ENCODE data around the gene PALD1. TPM values are rescaled to one million over a fixed set of nuclear protein-coding genes. Genes with fewer than 3 reads are reported as not detected.

PALD1 gene
- total and polyA plus RNA-seq, 2 donors (not counting 1 experiment from before 2014, with no cell fraction given), result 0.09 to 0.33 TPM

DNA sequence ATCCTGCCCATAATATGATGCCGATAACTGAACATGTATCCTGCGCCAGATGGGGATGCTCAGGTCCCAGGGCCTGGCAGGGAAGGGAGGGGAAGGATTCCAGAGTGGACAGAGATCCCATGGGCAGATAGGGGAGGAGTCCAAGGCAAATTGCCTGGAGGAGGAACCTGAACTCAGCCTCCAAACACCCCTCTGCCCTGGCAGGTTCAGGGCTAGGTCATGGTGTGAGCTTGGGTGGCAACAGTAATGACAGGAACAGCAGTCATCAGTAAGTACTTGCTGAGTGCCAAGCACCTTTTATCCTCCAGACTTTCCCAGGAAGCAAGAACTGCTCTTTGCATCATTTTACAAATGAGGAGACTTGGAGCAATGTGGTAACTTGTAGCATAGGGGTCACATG is 3.8 kb upstream of the PALD1 start:
- peaks cover 37% of the 10 kb centered on the region for H3K27me3 ChIP-seq (ENCODE audit: control insufficient read depth, insufficient read depth, low read length)
- H3K36me3 ChIP-seq (ENCODE audit: control insufficient read depth, insufficient read depth, low read length), result no peaks in the 10 kb centered on the region
- TF ChIP-seq, protein P1, sequence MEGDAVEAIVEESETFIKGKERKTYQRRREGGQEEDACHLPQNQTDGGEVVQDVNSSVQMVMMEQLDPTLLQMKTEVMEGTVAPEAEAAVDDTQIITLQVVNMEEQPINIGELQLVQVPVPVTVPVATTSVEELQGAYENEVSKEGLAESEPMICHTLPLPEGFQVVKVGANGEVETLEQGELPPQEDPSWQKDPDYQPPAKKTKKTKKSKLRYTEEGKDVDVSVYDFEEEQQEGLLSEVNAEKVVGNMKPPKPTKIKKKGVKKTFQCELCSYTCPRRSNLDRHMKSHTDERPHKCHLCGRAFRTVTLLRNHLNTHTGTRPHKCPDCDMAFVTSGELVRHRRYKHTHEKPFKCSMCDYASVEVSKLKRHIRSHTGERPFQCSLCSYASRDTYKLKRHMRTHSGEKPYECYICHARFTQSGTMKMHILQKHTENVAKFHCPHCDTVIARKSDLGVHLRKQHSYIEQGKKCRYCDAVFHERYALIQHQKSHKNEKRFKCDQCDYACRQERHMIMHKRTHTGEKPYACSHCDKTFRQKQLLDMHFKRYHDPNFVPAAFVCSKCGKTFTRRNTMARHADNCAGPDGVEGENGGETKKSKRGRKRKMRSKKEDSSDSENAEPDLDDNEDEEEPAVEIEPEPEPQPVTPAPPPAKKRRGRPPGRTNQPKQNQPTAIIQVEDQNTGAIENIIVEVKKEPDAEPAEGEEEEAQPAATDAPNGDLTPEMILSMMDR (conservative IDR thresholded peaks at IDR 0.05 in 1 of 2, IDR thresholded peaks at IDR 0.05 in 1 of 2; ENCODE audit: low read depth in 1 of 2, low read length in 2 of 2), result no peak
- TF ChIP-seq EZH2 (IDR thresholded peaks at IDR 0.05; ENCODE audit: low read length, missing control alignments), result no peak
- H3K4me3 ChIP-seq (replicated peaks in 1 of 4; ENCODE audit: control extremely low read depth in 1 of 4, insufficient read depth in 1 of 4, low read depth in 3 of 4, low read length in 4 of 4), result no peak overlapping the region
- H3K4me1 ChIP-seq (ENCODE audit: control insufficient read depth, extremely low read depth, insufficient read depth, low read length), result no peaks in the 10 kb centered on the region
- H3K4me2 ChIP-seq (ENCODE audit: extremely low read depth, insufficient read depth, low read length), result no peak overlapping the region
- H3K79me2 ChIP-seq (ENCODE audit: control insufficient read depth, insufficient read depth, low read length), result no peaks in the 10 kb centered on the region
- DNase-seq (ENCODE audit: low read depth in 2 of 2), result no peak
- no peak overlapping the region for H3K27ac ChIP-seq (ENCODE audit: insufficient read depth, low read length)
- H3K9me3 ChIP-seq (ENCODE audit: control insufficient read depth, insufficient read depth, low read depth, low read length), result no peaks in the 10 kb centered on the region
- H3K9ac ChIP-seq (ENCODE audit: insufficient read depth, low read length), result no peak overlapping the region
- H2AFZ ChIP-seq (ENCODE audit: low read length), result no peak overlapping the region
- no peaks in the 10 kb centered on the region for H4K20me1 ChIP-seq (ENCODE audit: control insufficient read depth, extremely low read depth, insufficient read depth, low read length)

DNA sequence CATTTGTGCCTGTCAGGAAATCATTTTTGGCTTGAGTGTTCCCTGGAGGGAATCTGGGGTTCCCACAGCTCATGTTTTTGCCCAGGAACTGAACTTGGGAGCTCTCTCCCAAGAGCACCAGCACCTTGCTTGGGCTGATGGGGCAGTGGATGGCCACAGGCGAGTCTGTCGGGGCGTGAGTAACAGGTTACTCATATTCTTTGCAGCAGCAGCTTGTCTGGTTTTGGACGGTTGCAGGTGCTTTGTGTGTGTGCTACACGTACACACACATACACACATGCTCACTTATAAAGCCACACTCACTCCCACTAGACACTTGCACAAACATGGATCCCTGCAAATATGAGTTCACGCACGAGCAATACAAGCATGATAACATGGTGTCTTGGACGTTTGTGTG is 2.9 kb upstream of the PALD1 start:
- peak in 1 of 2 donors; percentile 69 for DNase-seq (ENCODE audit: low read depth in 2 of 2)
- Histone ChIP-seq H4K20me1 (ENCODE audit: control insufficient read depth, extremely low read depth, insufficient read depth, low read length) (no peaks in the 10 kb centered on the region), H2AFZ (ENCODE audit: low read length) (no peak overlapping the region), H3K36me3 (ENCODE audit: control insufficient read depth, insufficient read depth, low read length) (no peaks in the 10 kb centered on the region), H3K79me2 (ENCODE audit: control insufficient read depth, insufficient read depth, low read length) (no peaks in the 10 kb centered on the region), H3K4me2 (ENCODE audit: extremely low read depth, insufficient read depth, low read length) (no peak overlapping the region), H3K4me3 (replicated peaks in 1 of 4; ENCODE audit: control extremely low read depth in 1 of 4, insufficient read depth in 1 of 4, low read depth in 3 of 4, low read length in 4 of 4) (no peak overlapping the region), H3K4me1 (ENCODE audit: control insufficient read depth, extremely low read depth, insufficient read depth, low read length) (no peaks in the 10 kb centered on the region), H3K9me3 (ENCODE audit: control insufficient read depth, insufficient read depth, low read depth, low read length) (no peaks in the 10 kb centered on the region), H3K27me3 (ENCODE audit: control insufficient read depth, insufficient read depth, low read length) (peaks cover 37% of the 10 kb centered on the region), H3K27ac (ENCODE audit: insufficient read depth, low read length) (no peak overlapping the region), H3K9ac (ENCODE audit: insufficient read depth, low read length) (no peak overlapping the region)
- TF ChIP-seq, protein P1 (conservative IDR thresholded peaks at IDR 0.05 in 1 of 2, IDR thresholded peaks at IDR 0.05 in 1 of 2; ENCODE audit: low read depth in 1 of 2, low read length in 2 of 2), result no peak
- TF ChIP-seq EZH2 (IDR thresholded peaks at IDR 0.05; ENCODE audit: low read length, missing control alignments), result no peak

DNA sequence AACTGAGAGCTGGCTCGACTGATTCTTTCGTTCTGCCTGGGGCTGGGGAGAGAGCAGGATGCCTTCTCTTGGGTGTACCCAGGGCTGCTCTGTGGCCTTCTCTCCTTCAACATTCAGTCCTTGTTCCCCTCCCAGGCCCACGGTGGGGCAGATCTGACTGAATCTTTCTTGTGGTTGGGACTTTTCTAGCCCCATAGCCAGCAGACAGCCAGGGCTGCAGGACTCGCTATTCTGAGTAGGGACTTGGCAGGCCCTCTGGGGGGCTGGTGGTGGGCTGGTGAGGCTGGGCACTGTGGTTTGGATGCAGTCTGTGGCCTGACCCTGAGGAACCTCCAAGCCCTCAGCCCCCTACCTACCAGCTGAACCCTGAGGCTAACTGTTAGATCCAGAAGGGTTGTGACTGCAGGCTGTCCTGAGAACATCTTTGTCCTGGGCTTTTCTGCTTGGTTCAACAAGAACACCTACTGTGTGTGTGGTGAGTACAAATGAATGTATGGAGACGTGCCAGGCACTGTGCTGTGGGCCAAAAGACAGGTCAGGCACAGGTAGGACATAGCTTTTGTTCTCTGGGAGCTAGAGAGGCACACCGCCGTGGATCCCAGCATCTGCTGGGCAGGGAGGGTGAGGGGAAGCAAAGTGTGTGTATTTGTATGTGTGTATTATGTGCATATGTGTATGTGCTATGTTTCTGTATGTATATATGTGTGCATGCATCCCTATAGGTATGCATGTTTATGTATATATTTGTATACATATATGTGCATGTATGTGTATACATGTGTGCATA is 2.1 kb upstream of the PALD1 start:
- Histone ChIP-seq H3K4me1 (ENCODE audit: control insufficient read depth, extremely low read depth, insufficient read depth, low read length) (no peaks in the 10 kb centered on the region), H3K79me2 (ENCODE audit: control insufficient read depth, insufficient read depth, low read length) (no peaks in the 10 kb centered on the region), H3K4me2 (ENCODE audit: extremely low read depth, insufficient read depth, low read length) (no peak overlapping the region), H3K27ac (ENCODE audit: insufficient read depth, low read length) (no peak overlapping the region), H3K4me3 (replicated peaks in 1 of 4; ENCODE audit: control extremely low read depth in 1 of 4, insufficient read depth in 1 of 4, low read depth in 3 of 4, low read length in 4 of 4) (no peak overlapping the region), H3K36me3 (ENCODE audit: control insufficient read depth, insufficient read depth, low read length) (no peaks in the 10 kb centered on the region), H4K20me1 (ENCODE audit: control insufficient read depth, extremely low read depth, insufficient read depth, low read length) (no peaks in the 10 kb centered on the region), H2AFZ (ENCODE audit: low read length) (no peak overlapping the region), H3K9me3 (ENCODE audit: control insufficient read depth, insufficient read depth, low read depth, low read length) (no peaks in the 10 kb centered on the region), H3K27me3 (ENCODE audit: control insufficient read depth, insufficient read depth, low read length) (peaks cover 37% of the 10 kb centered on the region), H3K9ac (ENCODE audit: insufficient read depth, low read length) (no peak overlapping the region)
- DNase-seq (ENCODE audit: low read depth in 2 of 2), result no peak
- TF ChIP-seq, protein P1 (conservative IDR thresholded peaks at IDR 0.05 in 1 of 2, IDR thresholded peaks at IDR 0.05 in 1 of 2; ENCODE audit: low read depth in 1 of 2, low read length in 2 of 2), result no peak
- peak; percentile 37 for TF ChIP-seq EZH2 (IDR thresholded peaks at IDR 0.05; ENCODE audit: low read length, missing control alignments)

Measured in fibroblast of lung (primary cell).